Hematopoietic multipotent progenitor cell treated with erythropoietin and hydrocortisone succinate and interleukin-3 and kit ligand, for 4 days (in vitro differentiated cells): ENCODE measurements around the gene HPX.
A peak's percentile ranks its signal among the peaks of the same experiment; 100 is the strongest.

Experiments used
- DNase-seq: peaks from one replicate; pipeline ENCODE4 v3.0.0-alpha.2; 2015

The HPX gene, protein sequence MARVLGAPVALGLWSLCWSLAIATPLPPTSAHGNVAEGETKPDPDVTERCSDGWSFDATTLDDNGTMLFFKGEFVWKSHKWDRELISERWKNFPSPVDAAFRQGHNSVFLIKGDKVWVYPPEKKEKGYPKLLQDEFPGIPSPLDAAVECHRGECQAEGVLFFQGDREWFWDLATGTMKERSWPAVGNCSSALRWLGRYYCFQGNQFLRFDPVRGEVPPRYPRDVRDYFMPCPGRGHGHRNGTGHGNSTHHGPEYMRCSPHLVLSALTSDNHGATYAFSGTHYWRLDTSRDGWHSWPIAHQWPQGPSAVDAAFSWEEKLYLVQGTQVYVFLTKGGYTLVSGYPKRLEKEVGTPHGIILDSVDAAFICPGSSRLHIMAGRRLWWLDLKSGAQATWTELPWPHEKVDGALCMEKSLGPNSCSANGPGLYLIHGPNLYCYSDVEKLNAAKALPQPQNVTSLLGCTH

DNA sequence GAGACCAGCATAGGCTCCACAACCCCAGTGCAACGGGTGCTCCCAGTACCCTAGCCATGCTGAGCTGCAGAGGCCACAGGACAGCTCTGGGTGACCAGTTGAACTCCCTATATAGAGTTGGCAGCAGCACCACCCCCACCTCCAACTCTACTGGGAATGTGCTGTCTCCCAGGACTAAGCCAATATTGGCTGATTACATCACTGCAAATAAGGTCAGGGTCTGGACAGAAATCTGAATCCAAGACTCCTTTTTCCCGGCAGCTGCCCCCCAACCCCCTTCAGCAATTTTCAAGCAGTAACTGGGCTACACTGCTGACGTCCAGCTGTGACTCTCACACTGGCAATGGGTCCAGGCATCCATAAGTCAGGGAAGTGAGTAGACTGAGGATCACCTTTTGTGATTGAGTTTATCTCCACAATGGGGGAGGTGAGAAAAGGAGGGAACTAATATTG lies at the start of gene HPX:
HPX (minus strand) TSS at position 82 of the 453 bp plus-strand sequence; CDS start at position 58, 24 bp downstream.
- no peak for DNase-seq

GRCh38 chr11:6489306-6489705 lies 48.5 kb upstream of the HPX start:
- no peak for DNase-seq

DNA sequence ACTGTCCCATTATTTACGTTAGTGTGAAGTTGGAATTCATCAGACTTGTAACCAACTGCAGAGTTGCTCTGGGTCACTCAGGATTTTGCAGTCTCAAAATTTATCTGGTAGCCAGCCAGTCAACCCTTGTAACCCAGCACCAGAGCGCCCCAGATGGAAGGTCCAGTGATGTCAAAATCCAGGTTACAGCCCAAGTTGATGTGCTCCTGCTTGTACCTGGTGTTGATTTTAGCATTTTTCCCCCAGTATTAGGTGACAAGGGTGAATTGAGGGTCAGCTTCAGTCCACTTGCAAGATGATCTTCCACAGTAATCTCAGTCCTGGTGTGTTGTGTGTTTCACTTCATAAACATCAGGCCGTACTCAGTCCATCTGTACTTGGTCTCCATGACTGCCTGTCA lies 48.0 kb upstream of the HPX start:
- no peak for DNase-seq

GRCh38 chr11:6488342-6488741 lies 47.6 kb upstream of the HPX start:
- DNase-seq: no peak

GRCh38 chr11:6486938-6487337 lies 46.2 kb upstream of the HPX start:
- no peak for DNase-seq

DNA sequence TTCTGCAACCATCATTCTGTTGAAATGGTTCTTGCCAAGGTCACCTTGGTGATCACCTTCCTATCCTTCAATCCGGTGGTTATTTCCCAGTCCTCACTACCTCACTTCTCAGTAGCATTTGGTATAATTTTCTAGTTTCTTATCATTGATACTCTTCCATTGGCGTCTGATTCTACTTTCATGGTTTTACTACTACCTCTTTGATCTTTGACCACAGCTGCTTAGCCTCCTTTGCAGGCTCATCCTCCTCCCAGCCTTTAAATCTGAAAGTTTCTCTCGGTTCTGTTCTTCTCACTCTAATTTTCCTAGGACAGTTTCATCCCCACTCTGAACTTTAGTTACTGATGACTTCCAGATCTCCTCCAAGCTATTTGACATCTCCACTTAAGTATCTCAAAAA lies 45.5 kb upstream of the HPX start:
- no peak for DNase-seq

DNA sequence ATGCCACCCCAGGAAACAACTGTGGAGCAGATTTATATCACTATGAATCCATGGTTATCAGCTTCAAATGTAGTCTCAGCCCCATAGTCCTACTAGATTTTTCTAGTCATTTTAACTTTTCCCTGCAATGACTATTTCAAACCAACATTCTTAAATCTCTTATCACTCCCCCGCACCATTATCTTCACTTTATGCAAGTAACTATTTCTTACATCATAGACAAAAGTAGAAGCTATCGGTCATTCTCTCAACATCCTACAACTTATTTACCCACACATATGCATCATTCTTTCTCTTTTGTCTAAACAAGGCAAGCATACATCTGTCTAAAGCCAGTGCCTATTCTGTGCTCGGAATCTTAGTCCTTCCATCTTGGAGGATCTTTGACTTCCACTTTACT lies 44.9 kb upstream of the HPX start:
- DNase-seq: no peak

DNA sequence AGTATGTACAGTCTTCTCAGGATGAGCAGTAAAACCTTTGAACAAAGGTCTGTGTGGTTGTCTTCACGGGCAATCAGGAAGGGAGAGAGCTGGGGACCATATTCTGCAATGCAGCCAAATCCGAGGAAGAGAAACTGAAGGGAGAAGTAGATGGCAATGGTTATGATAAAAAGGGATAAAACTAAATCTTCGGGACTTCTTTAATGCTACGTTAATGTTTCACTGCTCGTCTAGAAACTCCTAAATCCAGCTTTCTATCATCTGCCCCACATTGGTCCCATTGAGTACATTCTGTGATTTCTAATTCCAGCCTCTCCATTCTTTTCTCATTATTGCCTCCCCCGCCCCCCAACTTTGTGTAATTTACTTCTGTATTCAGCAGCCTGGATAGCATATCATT lies 42.2 kb upstream of the HPX start:
- no peak for DNase-seq

DNA sequence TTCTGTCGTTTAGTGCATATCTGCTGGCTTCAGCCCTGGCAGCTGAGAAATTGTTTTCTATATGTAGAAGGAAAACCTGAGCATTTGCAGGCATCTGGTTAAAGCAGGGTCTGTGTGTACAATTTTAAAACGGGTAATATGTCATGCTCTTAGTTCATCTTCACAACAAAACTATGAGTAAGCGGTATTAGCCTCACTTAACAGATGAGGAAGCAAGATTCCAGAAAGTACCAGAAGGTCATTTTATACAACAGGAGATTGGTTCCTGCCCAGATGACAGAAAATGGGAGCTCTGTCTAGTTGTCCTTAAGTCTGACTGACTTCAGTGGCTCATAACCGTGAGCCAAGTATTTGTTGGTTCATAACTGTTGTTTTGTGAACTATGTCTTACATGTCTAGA lies 41.7 kb upstream of the HPX start:
- DNase-seq: peak; percentile 14

DNA sequence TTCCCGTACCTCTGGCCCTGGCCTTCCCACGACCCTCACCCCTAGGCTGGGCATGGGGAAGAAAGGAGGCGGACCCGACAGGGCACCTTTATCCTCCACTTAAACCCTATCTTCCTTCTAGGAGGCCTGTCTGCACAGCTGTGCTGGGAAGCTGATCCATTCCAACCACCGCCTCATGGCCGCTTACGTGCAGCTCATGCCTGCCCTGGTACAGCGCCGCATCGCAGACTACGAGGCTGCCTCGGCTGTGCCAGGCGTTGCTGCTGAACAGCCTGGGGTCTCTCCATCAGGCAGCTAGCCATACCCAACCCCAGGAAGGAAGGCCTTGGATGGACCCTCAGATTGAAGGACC lies 41.1 kb upstream of the HPX start:
- DNase-seq: no peak

DNA sequence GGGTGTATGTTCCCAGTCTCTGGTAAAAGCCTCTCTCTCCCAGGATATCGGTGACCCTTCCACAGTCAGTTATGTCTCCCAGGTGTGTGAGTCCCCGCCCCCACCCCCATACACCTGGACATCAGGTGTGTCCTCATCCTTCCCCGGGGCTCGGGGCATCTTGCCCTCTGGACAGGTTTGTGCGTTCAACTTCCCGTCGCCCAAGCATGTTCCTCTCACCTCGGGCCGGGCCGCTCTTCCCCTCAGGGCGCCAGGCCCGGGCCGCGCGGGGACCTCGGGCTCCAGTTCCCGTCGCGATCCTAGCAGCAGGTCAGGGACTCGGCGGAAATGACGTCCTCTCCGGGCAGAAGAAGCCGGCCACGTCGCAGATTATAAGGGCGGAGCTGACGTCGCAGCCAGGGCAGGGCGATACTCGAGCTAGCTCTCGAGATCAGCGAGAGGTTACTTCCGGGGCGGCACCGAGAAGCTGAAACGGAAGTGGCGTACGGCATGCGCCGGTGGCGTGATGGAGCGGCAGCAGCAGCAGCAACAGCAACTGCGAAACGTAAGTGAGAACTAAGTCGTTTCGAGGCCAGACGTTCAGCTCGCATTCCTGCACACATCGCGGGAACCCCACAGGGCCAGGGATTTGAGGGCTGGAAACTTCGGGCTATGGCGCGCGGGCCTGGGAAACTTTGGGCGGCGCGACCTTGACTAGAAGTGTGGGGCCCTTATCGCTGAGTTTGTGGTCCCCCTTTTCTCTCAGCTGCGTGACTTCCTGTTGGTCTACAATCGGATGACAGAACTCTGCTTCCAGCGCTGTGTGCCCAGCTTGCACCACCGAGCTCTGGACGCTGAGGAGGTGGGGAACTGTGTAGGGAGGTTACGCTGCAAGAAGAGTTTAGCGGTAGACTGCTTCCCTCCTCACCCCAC lies 40.5 kb upstream of the HPX start, which contains the start of the genes ARFIP2 and TIMM10B:
ARFIP2 (minus strand) TSS at position 320 of the 912 bp plus-strand sequence. CDS start 910 bp downstream, outside the sequence.
TIMM10B (plus strand) TSS at position 490 of the 912 bp plus-strand sequence; CDS start at position 506, 16 bp downstream.
- DNase-seq: peak; percentile 100

DNA sequence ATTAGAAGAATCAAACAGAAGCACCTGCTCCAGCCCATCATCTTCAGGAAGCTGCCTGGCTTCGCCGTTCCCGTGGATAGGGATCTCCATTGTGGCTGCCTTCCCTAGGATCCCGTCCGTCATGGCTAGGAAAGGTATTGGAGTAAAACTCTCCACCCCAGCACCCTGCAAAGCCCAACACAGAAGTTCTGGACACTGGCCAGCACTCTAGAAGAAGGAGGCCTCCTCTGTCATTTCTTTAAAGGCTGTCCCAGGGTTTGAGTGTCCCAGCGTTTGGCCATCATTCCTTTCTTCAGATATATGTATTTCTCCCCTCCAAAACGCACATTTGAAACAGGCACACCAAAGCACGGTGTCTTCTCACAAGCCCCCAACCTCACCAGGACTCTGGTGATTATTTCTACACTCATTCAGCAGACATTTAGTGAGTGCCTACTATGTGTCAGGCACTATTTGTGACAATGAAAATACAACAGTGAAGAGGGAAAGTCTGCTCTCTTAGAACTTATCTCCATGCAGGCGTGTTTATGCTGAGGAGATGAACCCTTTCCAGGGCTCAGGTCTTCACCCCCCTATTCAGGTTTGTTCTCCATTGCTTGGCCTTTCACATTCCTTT lies 39.6 kb upstream of the HPX start:
- peak; percentile 8 for DNase-seq

DNA sequence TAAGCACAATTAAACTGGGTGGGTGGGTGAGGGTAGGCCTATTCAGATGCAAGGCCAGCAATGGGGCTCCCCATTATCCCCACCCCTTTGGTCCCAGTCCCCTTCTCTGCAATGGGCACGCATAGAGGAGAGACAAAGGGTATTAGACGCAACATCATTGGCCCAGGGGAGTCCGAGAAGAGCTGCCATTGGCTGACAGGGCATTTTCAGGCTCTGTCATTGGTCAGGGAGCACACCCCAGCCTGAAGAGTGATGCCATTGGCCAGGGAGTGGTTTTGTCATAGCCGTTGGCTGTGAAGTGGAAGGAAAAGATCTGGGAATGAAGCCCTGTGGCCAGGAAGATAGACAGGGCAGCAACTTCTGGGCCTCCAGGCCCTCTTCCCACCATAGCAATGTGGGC lies 35.8 kb upstream of the HPX start:
- DNase-seq: peak; percentile 9

GRCh38 chr11:6475936-6476335 lies 35.1 kb upstream of the HPX start:
- peak; percentile 28 for DNase-seq

DNA sequence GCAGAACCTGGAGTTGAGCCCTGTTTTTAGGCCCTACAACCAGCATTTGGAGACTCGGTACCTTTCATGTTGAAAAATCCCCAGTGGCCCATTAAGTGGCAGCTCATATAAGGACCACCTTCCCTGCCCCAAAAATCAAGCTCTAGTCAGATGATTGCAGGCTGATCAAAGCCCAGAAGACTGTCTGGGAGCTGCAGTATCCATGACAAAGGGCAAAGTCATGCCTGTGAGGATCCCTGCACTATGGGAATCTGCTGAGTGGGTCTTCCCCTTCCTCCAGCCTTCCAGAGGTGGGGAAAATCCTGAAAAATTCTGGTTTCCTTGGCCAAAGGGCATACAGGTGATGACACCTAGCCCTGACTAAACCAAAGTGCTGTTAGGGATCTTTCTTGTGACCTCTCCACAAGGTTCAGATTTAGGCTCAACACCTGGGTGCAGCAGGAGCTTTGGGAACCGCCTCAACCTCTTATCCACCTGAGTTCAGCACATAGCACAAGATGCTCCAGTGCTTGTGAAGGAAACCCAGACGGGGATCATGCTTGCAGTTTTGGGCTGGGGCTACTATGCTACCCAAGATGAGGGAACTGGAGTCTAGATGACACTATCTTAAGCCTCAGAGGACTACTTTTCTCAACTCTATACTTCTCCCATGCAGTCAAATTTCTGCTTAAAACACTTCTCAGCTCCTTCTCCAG lies 34.2 kb upstream of the HPX start:
- peak; percentile 14 for DNase-seq

- DNase-seq: peak; percentile 27
These were observed 33.6 kb upstream of the HPX start for GRCh38 chr11:6474413-6474792.

DNA sequence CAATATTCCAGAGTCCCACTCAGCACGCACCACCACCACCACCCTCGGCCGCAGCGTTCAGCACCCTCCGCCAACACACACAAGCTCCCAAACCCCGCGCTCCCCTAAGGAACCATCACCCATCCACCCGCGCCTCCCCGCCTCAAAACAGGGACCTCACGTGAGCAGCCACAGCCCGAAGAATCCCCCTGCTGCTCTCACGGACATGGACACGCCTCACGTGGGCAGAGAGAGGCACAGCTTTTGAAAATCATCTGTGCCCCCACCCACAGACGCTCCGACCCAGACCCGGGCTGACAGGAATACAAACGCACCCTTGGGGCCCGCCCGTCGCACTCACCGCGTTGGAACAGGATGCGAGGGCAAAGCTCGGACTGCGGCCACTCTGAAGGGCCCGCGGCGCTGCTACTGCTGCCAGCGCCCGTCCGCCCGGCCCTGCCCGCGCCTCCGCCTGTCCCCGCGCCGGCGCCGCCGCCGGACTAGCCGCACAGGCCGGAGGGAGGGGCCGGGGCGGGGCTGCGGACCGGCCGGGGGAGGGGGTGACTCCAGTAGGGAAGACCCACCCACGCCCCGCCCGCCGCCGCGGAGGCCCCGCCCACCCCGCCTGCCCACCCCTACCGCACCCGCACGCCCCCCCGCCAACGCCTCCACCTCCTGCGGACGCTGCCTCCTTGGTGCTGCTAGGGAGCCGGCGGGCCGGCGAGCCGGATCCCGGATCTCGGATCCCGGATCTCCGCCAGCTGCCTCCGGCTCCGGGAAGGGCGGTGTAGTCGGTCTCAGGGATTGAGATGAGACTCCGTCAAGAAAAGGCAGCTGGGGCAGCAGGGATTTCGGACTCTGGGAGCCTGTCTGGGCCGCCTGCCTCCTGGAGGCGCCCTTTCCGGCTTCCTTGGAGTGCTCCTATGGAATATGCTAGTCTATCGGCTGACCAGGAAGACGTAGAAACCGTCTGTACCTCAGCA lies 32.9 kb upstream of the HPX start, which contains the start of gene TRIM3:
TRIM3 (minus strand) TSS at position 491 of the 962 bp plus-strand sequence. CDS start 8,246 bp downstream, outside the sequence.
- peak; percentile 88 for DNase-seq

GRCh38 chr11:6472934-6473333 lies 32.1 kb upstream of the HPX start:
- no peak for DNase-seq

DNA sequence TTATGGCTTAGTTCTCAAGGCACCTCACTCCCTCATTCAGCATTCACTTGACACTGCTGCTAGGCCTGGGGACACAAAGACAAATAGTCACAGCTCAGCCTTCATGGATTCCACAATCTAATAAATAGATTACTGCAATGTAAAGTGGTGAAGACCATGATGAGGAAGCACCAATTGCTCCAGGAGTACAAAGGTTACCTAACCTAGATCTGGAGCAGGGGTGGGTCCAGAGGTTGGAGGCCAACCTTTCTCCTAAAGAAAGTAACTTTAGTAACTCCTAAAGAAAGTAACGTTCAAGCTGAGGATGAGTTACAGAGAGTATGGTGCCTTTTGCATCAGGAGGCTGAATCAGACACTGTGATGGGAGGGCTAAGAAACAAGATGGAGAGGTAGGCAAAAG lies 28.8 kb upstream of the HPX start:
- no peak for DNase-seq

GRCh38 chr11:6468712-6469495 lies 28.1 kb upstream of the HPX start:
- peak; percentile 92 for DNase-seq
